ENCODE measurements around the gene ADGRD1. TPM values are rescaled to one million over a fixed set of nuclear protein-coding genes. Genes with fewer than 3 reads are reported as not detected.

ADGRD1 gene
- total RNA-seq, 2 experiments from 2014 or later: 0.05 TPM; not detected in 1

- Mint-ChIP-seq H3K4me3 (peak overlapping the region; percentile 34), H3K27me3 (peaks cover 4% of the 10 kb centered on the region), H3K4me1 (peaks cover 15% of the 10 kb centered on the region), H3K36me3 (ENCODE audit: low read depth) (no peaks in the 10 kb centered on the region), H3K9me3 (peaks cover 4% of the 10 kb centered on the region), H3K27ac (peak overlapping the region; percentile 60)
- peak; percentile 47 for DNase-seq
- POLR2A ChIA-PET: no interaction called here
- CTCF ChIA-PET: interaction anchor here (1.0 to 4.1 kb wide), 7 partner anchors 10 to 725 kb away, joined by 3 to 38 read pairs (median 8); no protein-coding TSS in a partner anchor
These were observed 152.1 kb downstream of the ADGRD1 start for GRCh38 chr12:131105736-131106348.

GRCh38 chr12:131106349-131106941 is 152.7 kb downstream of the ADGRD1 start:
- peaks cover 15% of the 10 kb centered on the region for H3K4me1 Mint-ChIP-seq
- H3K27ac Mint-ChIP-seq: no peak overlapping the region
- DNase-seq: no peak
- peaks cover 4% of the 10 kb centered on the region for H3K9me3 Mint-ChIP-seq
- H3K27me3 Mint-ChIP-seq: peaks cover 5% of the 10 kb centered on the region
- CTCF ChIA-PET: interaction anchor here (0.6 to 4.1 kb wide), 7 partner anchors 9 to 724 kb away, joined by 3 to 38 read pairs (median 8); no protein-coding TSS in a partner anchor
- no peak overlapping the region for H3K4me3 Mint-ChIP-seq
- no peaks in the 10 kb centered on the region for H3K36me3 Mint-ChIP-seq (ENCODE audit: low read depth)
- POLR2A ChIA-PET: no interaction called here

- ChIA-PET POLR2A (no interaction called here), CTCF (no interaction called here)
- H3K4me1 Mint-ChIP-seq: peaks cover 15% of the 10 kb centered on the region
- peaks cover 4% of the 10 kb centered on the region for H3K9me3 Mint-ChIP-seq
- no peak for DNase-seq
- peaks cover 6% of the 10 kb centered on the region for H3K27me3 Mint-ChIP-seq
- no peak overlapping the region for H3K27ac Mint-ChIP-seq
- no peak overlapping the region for H3K4me3 Mint-ChIP-seq
- no peaks in the 10 kb centered on the region for H3K36me3 Mint-ChIP-seq (ENCODE audit: low read depth)
These were observed 154.7 kb downstream of the ADGRD1 start for GRCh38 chr12:131108177-131108955.

GRCh38 chr12:131111446-131111845 is 157.7 kb downstream of the ADGRD1 start:
- Mint-ChIP-seq H3K27me3 (peaks cover 2% of the 10 kb centered on the region), H3K4me1 (no peaks in the 10 kb centered on the region), H3K4me3 (no peak overlapping the region), H3K9me3 (peaks cover 4% of the 10 kb centered on the region), H3K36me3 (ENCODE audit: low read depth) (no peaks in the 10 kb centered on the region), H3K27ac (no peak overlapping the region)
- DNase-seq: no peak
- ChIA-PET POLR2A (interaction anchor here (0.6 kb wide), 1 partner anchor 162 kb away, joined by 4 read pairs; no protein-coding TSS in a partner anchor), CTCF (interaction anchor here (0.6 kb wide), 1 partner anchor 1147 kb away, joined by 3 read pairs; no protein-coding TSS in a partner anchor)

GRCh38 chr12:131112021-131112420 is 158.3 kb downstream of the ADGRD1 start:
- peaks cover 4% of the 10 kb centered on the region for H3K9me3 Mint-ChIP-seq
- no peak overlapping the region for H3K27ac Mint-ChIP-seq
- no peak for DNase-seq
- no peaks in the 10 kb centered on the region for H3K4me1 Mint-ChIP-seq
- POLR2A ChIA-PET: no interaction called here
- CTCF ChIA-PET: interaction anchor here (1.1 to 1.5 kb wide), 3 partner anchors 10 to 20 kb away, joined by 3 to 6 read pairs (median 3); no protein-coding TSS in a partner anchor
- H3K27me3 Mint-ChIP-seq: peaks cover 2% of the 10 kb centered on the region
- H3K36me3 Mint-ChIP-seq (ENCODE audit: low read depth): no peaks in the 10 kb centered on the region
- H3K4me3 Mint-ChIP-seq: no peak overlapping the region

- DNase-seq: no peak
- Mint-ChIP-seq H3K9me3 (peaks cover 4% of the 10 kb centered on the region), H3K27me3 (peaks cover 2% of the 10 kb centered on the region), H3K4me3 (no peak overlapping the region), H3K4me1 (no peaks in the 10 kb centered on the region), H3K27ac (no peak overlapping the region), H3K36me3 (ENCODE audit: low read depth) (no peaks in the 10 kb centered on the region)
- ChIA-PET CTCF (interaction anchor here (0.6 to 1.5 kb wide), 4 partner anchors 11 to 781 kb away, joined by 3 to 6 read pairs (median 4); no protein-coding TSS in a partner anchor), POLR2A (no interaction called here)
These were observed 159.1 kb downstream of the ADGRD1 start for GRCh38 chr12:131112700-131113290.

- Mint-ChIP-seq H3K27ac (no peak overlapping the region), H3K36me3 (ENCODE audit: low read depth) (no peaks in the 10 kb centered on the region), H3K4me1 (no peaks in the 10 kb centered on the region), H3K27me3 (peaks cover 2% of the 10 kb centered on the region), H3K9me3 (peaks cover 4% of the 10 kb centered on the region), H3K4me3 (no peak overlapping the region)
- no peak for DNase-seq
- CTCF ChIA-PET: interaction anchor here (1.5 to 3.9 kb wide), 2 partner anchors 8 to 19 kb away, joined by 6 to 30 read pairs; no protein-coding TSS in a partner anchor
- POLR2A ChIA-PET: no interaction called here
These were observed 160.0 kb downstream of the ADGRD1 start for GRCh38 chr12:131113568-131114270.

GRCh38 chr12:131114271-131114670 is 160.6 kb downstream of the ADGRD1 start:
- ChIA-PET CTCF (interaction anchor here (0.6 to 3.9 kb wide), 2 partner anchors 9 to 401 kb away, joined by 3 to 30 read pairs; no protein-coding TSS in a partner anchor), POLR2A (no interaction called here)
- H3K9me3 Mint-ChIP-seq: peaks cover 4% of the 10 kb centered on the region
- DNase-seq: no peak
- no peak overlapping the region for H3K27ac Mint-ChIP-seq
- H3K27me3 Mint-ChIP-seq: peaks cover 2% of the 10 kb centered on the region
- no peaks in the 10 kb centered on the region for H3K36me3 Mint-ChIP-seq (ENCODE audit: low read depth)
- H3K4me1 Mint-ChIP-seq: no peaks in the 10 kb centered on the region
- H3K4me3 Mint-ChIP-seq: no peak overlapping the region

GRCh38 chr12:131114942-131115584 is 161.4 kb downstream of the ADGRD1 start:
- H3K27me3 Mint-ChIP-seq: peaks cover 2% of the 10 kb centered on the region
- H3K36me3 Mint-ChIP-seq (ENCODE audit: low read depth): no peaks in the 10 kb centered on the region
- no peak for DNase-seq
- CTCF ChIA-PET: interaction anchor here (0.6 to 3.9 kb wide), 3 partner anchors 10 to 400 kb away, joined by 3 to 30 read pairs (median 3); no protein-coding TSS in a partner anchor
- no peak overlapping the region for H3K4me3 Mint-ChIP-seq
- H3K4me1 Mint-ChIP-seq: no peaks in the 10 kb centered on the region
- POLR2A ChIA-PET: no interaction called here
- H3K9me3 Mint-ChIP-seq: no peaks in the 10 kb centered on the region
- H3K27ac Mint-ChIP-seq: no peak overlapping the region

- DNase-seq: no peak
- Mint-ChIP-seq H3K9me3 (no peaks in the 10 kb centered on the region), H3K27ac (no peak overlapping the region), H3K36me3 (ENCODE audit: low read depth) (no peaks in the 10 kb centered on the region), H3K4me1 (no peaks in the 10 kb centered on the region), H3K27me3 (peaks cover 2% of the 10 kb centered on the region), H3K4me3 (no peak overlapping the region)
- POLR2A ChIA-PET: no interaction called here
- CTCF ChIA-PET: interaction anchor here (0.8 to 3.9 kb wide), 2 partner anchors 9 to 10 kb away, joined by 3 to 30 read pairs; no protein-coding TSS in a partner anchor
These were observed 162.2 kb downstream of the ADGRD1 start for GRCh38 chr12:131115766-131116467.

- H3K27ac Mint-ChIP-seq: no peak overlapping the region
- H3K27me3 Mint-ChIP-seq: no peaks in the 10 kb centered on the region
- CTCF ChIA-PET: interaction anchor here (1.9 to 3.9 kb wide), 2 partner anchors 11 to 16 kb away, joined by 4 to 30 read pairs; no protein-coding TSS in a partner anchor
- no peaks in the 10 kb centered on the region for H3K9me3 Mint-ChIP-seq
- no peaks in the 10 kb centered on the region for H3K36me3 Mint-ChIP-seq (ENCODE audit: low read depth)
- POLR2A ChIA-PET: no interaction called here
- H3K4me3 Mint-ChIP-seq: no peak overlapping the region
- no peaks in the 10 kb centered on the region for H3K4me1 Mint-ChIP-seq
- no peak for DNase-seq
These were observed 162.9 kb downstream of the ADGRD1 start for GRCh38 chr12:131116468-131117117.

All from activated CD4-positive, alpha-beta T cell treated with anti-CD3 and anti-CD28 coated beads, Interleukin-2, amount 10 ng/mL, durations not matched to agents 7 days and 5 days (primary cell).